Endodermal cell (in vitro differentiated cells): ENCODE results near the gene ACOX2. TPM values are rescaled to one million over a fixed set of nuclear protein-coding genes. Genes with fewer than 3 reads are reported as not detected.
A peak's percentile ranks its signal among the peaks of the same experiment; 100 is the strongest.

Experiments used
- DNase-seq: peaks from one replicate; pipeline ENCODE4 v3.0.0-alpha.2; 2017
- H3K27ac ChIP-seq: 2 replicates; pipeline ENCODE4 v1.5.1; 2013; ENCODE audit warnings: mild to moderate bottlenecking, low read depth, low read length, moderate library complexity
- H3K27me3 ChIP-seq: 2 replicates; pipeline ENCODE4 v1.6.1; 2013; ENCODE audit warnings: mild to moderate bottlenecking, low read length, moderate library complexity; ENCODE audit not compliant: insufficient read depth, control insufficient read depth, poor library complexity, severe bottlenecking
- H3K36me3 ChIP-seq: 2 replicates; pipeline ENCODE4 v1.7.0; 2013; ENCODE audit warnings: mild to moderate bottlenecking, low read length, moderate library complexity; ENCODE audit not compliant: control insufficient read depth, insufficient read depth
- H3K4me1 ChIP-seq: one replicate; pipeline ENCODE4 v1.7.0; 2013; ENCODE audit warnings: low read length; ENCODE audit not compliant: control insufficient read depth, insufficient read depth
- H3K4me3 ChIP-seq: 2 replicates; pipeline ENCODE4 v1.5.1; 2013; ENCODE audit warnings: mild to moderate bottlenecking, low read length, moderate library complexity
- H3K9ac ChIP-seq: 2 replicates; pipeline ENCODE4 v1.6.1; 2013; ENCODE audit warnings: mild to moderate bottlenecking, low read length, moderate library complexity; ENCODE audit not compliant: poor library complexity, severe bottlenecking; ENCODE audit errors: extremely low read depth
- H3K9me3 ChIP-seq: 2 replicates; pipeline ENCODE4 v1.6.1; 2013; ENCODE audit warnings: mild to moderate bottlenecking, low read length, moderate library complexity; ENCODE audit not compliant: control insufficient read depth
- H3K27ac Mint-ChIP-seq: 2 replicates; pipeline ENCODE4 v1.8.0; 2020; ENCODE audit warnings: mixed read lengths
- H3K27me3 Mint-ChIP-seq: 2 replicates; pipeline ENCODE4 v1.8.0; 2021; ENCODE audit warnings: mild to moderate bottlenecking, mixed read lengths; ENCODE audit not compliant: insufficient read depth
- H3K36me3 Mint-ChIP-seq: 2 replicates; pipeline ENCODE4 v1.8.0; 2020; ENCODE audit warnings: low read depth, mixed read lengths
- H3K4me1 Mint-ChIP-seq: 2 replicates; pipeline ENCODE4 v1.8.0; 2020; ENCODE audit warnings: mixed read lengths
- H3K4me3 Mint-ChIP-seq: 2 replicates; pipeline ENCODE4 v1.8.0; 2020; ENCODE audit warnings: mild to moderate bottlenecking, moderate library complexity, mixed read lengths
- H3K9me3 Mint-ChIP-seq: 2 replicates; pipeline ENCODE4 v1.8.0; 2020; ENCODE audit warnings: mild to moderate bottlenecking, mixed read lengths
- WGBS, 2 experiments: methylation state at CpG; one replicate each; pipeline versions ENCODE4 v1.1.5 to v1.1.7; 2013; ENCODE audit warnings: missing lambda C conversion rate in 2 of 2, mixed read lengths in 1 of 2; ENCODE audit not compliant: insufficient coverage in 1 of 2, insufficient read length in 1 of 2; 5-methylcytosine and 5-hydroxymethylcytosine counted together
- total RNA-seq, 2 donors: library from RNA; stranded (reverse); fragmentation: NEBNext Ultra II Directional in 1 of 2; extraction: Animal tissue kit (Norgen Biotek cat#: 25700) in 1 of 2; gene quantifications; 2 replicates in 1 of 2; 3 replicates in 1 of 2; pipeline ENCODE4 v1.2.1, GENCODE V29; 2021
- TF ChIP-seq, protein P1 (sequence below): fragments of 200-600 bp; sonication (generic); conservative IDR thresholded peaks from 2 replicates; pipeline ENCODE4 v1.5.0; 2021; ENCODE audit warnings: antibody characterized with exemption, mild to moderate bottlenecking

ACOX2 gene
- total RNA-seq, 2 donors from 2014 or later, result 6.6 to 9.8 TPM

DNA sequence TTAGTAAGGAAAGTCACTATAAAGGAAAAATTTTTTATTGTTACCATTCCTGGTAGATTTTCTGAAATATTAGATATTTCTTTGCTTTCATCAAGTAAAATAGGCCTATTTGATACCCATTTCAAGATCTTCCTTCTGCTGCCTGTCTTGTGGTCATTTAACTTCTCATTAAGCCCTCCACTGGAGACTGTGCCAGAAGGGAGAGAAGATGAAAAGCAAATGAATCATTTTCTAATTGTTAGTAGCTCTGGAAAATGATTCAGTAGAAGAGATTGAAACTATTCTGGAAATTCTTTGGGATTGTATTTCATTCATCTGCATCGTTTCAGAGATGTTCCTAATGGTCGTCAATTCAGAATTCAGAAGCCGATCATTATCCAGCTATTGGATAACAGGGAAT is 41.9 kb downstream of the ACOX2 start:
- H3K4me1 Mint-ChIP-seq, result peaks cover 52% of the 10 kb centered on the region
- WGBS, 2 experiments, result 81 to 92% methylated on average over 2 to 3 of the region's 3 CpGs

DNA sequence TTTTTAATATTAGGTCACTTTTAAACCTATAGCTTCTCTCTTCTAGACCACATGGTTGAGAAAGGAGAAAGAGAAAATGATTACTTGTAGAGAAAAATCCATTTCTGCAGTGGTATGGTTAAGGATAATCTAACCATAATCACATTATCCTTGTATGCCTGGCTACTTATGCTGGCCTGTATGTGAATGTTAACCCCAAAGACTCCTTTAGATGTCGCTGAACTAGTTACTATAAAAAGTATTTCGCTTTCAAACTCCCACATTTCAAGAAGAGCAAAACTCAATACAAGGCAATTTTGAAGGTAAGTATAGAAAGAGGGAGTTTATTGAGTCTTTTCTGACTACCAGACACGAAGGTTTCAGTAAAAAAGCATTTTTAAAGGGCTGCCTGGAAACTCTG is 42.9 kb downstream of the ACOX2 start:
- H3K4me1 Mint-ChIP-seq, result peaks cover 54% of the 10 kb centered on the region
- H3K4me3 ChIP-seq, result peak overlapping the region; percentile 83

More for the DNA sequence above, 41.9 kb downstream of the ACOX2 start:
- TF ChIP-seq, protein P1, sequence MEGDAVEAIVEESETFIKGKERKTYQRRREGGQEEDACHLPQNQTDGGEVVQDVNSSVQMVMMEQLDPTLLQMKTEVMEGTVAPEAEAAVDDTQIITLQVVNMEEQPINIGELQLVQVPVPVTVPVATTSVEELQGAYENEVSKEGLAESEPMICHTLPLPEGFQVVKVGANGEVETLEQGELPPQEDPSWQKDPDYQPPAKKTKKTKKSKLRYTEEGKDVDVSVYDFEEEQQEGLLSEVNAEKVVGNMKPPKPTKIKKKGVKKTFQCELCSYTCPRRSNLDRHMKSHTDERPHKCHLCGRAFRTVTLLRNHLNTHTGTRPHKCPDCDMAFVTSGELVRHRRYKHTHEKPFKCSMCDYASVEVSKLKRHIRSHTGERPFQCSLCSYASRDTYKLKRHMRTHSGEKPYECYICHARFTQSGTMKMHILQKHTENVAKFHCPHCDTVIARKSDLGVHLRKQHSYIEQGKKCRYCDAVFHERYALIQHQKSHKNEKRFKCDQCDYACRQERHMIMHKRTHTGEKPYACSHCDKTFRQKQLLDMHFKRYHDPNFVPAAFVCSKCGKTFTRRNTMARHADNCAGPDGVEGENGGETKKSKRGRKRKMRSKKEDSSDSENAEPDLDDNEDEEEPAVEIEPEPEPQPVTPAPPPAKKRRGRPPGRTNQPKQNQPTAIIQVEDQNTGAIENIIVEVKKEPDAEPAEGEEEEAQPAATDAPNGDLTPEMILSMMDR, result no peak
- no peaks in the 10 kb centered on the region for H3K27me3 ChIP-seq
- H3K9me3 Mint-ChIP-seq, result no peaks in the 10 kb centered on the region
- peaks cover 10% of the 10 kb centered on the region for H3K36me3 ChIP-seq
- H3K27ac ChIP-seq, result no peak overlapping the region
- H3K36me3 Mint-ChIP-seq, result peaks cover 12% of the 10 kb centered on the region
- H3K9ac ChIP-seq, result no peak overlapping the region
- peaks cover 15% of the 10 kb centered on the region for H3K4me1 ChIP-seq
- no peaks in the 10 kb centered on the region for H3K27me3 Mint-ChIP-seq
- peak overlapping the region; percentile 83 for H3K4me3 ChIP-seq
- H3K9me3 ChIP-seq, result peaks cover 5% of the 10 kb centered on the region
- DNase-seq, result no peak
- H3K4me3 Mint-ChIP-seq, result no peak overlapping the region
- no peak overlapping the region for H3K27ac Mint-ChIP-seq

DNA sequence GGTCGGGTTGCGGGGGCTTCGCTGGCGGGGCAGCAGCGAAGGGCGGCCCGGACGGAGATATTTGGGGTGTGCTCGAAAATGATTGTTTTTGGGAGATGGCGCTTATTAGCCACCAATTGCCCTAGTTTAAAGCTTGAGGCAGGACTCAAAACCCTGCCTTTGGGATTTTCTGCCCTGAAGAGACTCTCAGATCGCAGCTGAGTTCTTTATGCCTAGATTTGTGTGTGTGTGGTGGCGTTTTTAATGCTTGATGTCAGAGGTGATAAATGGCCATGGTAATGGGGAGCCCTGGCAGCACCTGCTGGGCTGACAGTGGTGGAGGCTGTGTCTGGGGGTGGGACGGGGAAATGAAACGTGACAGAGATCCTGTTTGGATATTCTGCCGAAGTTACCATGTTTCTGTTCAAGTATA is 44.5 kb downstream of the ACOX2 start:
- H3K36me3 Mint-ChIP-seq, result no peaks in the 10 kb centered on the region
- TF ChIP-seq, protein P1, result no peak
- WGBS, 2 experiments, result 0 to 1% methylated on average over 9 to 15 of the region's 15 CpGs
- H3K9me3 Mint-ChIP-seq, result no peaks in the 10 kb centered on the region
- Histone ChIP-seq H3K9me3 (no peaks in the 10 kb centered on the region), H3K4me1 (peaks cover 15% of the 10 kb centered on the region), H3K4me3 (peak overlapping the region; percentile 83), H3K9ac (peak overlapping the region; percentile 41), H3K27me3 (no peaks in the 10 kb centered on the region), H3K27ac (peak overlapping the region; percentile 54), H3K36me3 (no peaks in the 10 kb centered on the region)
- H3K4me3 Mint-ChIP-seq, result peak overlapping the region; percentile 76
- H3K4me1 Mint-ChIP-seq, result peaks cover 58% of the 10 kb centered on the region
- H3K27me3 Mint-ChIP-seq, result peaks cover 15% of the 10 kb centered on the region
- H3K27ac Mint-ChIP-seq, result peak overlapping the region; percentile 68
- peak; percentile 53 for DNase-seq

More for the DNA sequence above, 42.9 kb downstream of the ACOX2 start:
- WGBS, 2 experiments, result 22 to 29% methylated on average over 1 to 2 of the region's 3 CpGs
- Mint-ChIP-seq H3K36me3 (peaks cover 6% of the 10 kb centered on the region), H3K9me3 (no peaks in the 10 kb centered on the region), H3K4me3 (peak overlapping the region; percentile 76), H3K27me3 (no peaks in the 10 kb centered on the region), H3K27ac (no peak overlapping the region)
- H3K4me1 ChIP-seq, result peaks cover 15% of the 10 kb centered on the region
- H3K27me3 ChIP-seq, result no peaks in the 10 kb centered on the region
- TF ChIP-seq, protein P1, result no peak
- H3K9ac ChIP-seq, result no peak overlapping the region
- H3K27ac ChIP-seq, result no peak overlapping the region
- DNase-seq, result no peak
- peaks cover under 1% of the 10 kb centered on the region for H3K9me3 ChIP-seq
- H3K36me3 ChIP-seq, result peaks cover 2% of the 10 kb centered on the region
